GM12875 (cell line): ENCODE data around the gene PDZD2.
"Not testable (repeated sequence)": the region's sequence is repeated elsewhere in the genome, so short reads cannot be mapped to it uniquely, and the experiment has no call there.

Experiments used
- H3K4me3 ChIP-seq: one replicate; pipeline ENCODE4 v1.5.1; 2011; ENCODE audit warnings: low read depth, low read length, control low read depth
- TF ChIP-seq, protein P1 (sequence below): IDR thresholded peaks from 2 replicates; pipeline ENCODE4 v1.5.1; 2011; ENCODE audit warnings: low read depth, mild to moderate bottlenecking, control low read depth, inconsistent platforms, low read length, moderate library complexity, borderline replicate concordance; ENCODE audit not compliant: insufficient read depth

Gene PDZD2

DNA sequence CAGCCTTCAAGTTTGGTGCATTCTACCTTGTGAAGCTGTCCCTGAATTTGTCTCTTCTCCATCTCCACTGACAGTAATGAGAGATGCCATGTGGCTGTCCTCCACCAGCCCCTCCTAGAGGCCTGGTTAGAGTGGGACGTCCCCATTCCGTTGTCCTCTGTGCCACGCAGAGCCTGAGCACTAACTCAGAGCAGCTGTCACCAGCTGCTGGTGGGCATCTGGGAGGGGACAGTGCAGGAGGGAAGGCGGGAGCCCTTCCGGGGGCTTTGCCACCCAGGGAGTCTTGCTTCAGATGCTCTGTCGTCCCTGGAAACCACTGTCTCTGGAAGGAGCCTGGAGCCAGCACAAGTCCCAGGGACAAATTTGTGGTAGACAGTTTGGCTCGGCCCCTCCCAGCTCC lies 78.6 kb downstream of the PDZD2 start:
- TF ChIP-seq, protein P1, sequence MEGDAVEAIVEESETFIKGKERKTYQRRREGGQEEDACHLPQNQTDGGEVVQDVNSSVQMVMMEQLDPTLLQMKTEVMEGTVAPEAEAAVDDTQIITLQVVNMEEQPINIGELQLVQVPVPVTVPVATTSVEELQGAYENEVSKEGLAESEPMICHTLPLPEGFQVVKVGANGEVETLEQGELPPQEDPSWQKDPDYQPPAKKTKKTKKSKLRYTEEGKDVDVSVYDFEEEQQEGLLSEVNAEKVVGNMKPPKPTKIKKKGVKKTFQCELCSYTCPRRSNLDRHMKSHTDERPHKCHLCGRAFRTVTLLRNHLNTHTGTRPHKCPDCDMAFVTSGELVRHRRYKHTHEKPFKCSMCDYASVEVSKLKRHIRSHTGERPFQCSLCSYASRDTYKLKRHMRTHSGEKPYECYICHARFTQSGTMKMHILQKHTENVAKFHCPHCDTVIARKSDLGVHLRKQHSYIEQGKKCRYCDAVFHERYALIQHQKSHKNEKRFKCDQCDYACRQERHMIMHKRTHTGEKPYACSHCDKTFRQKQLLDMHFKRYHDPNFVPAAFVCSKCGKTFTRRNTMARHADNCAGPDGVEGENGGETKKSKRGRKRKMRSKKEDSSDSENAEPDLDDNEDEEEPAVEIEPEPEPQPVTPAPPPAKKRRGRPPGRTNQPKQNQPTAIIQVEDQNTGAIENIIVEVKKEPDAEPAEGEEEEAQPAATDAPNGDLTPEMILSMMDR, result no peak
- no peak overlapping the region for H3K4me3 ChIP-seq

DNA sequence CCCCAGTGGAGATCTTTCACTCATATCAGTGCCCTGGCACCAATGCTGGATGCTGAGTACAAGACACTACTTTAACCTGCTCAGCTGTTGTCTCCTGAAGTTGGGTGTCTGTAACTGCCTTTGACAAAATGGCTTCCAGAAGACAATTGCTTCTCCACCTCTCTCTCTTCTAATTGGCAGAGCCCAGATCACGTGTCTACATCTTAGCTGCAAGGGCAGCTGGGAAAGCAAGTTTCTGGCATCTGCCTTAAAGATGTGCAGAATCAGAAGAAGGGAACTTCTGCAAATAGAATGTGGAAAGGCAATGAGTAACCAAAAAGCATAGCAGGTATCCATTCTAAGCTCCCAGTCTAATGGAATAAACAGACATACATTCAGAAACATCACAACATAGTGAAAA lies 81.1 kb downstream of the PDZD2 start:
- TF ChIP-seq, protein P1, result no peak

GRCh38 chr5:31720811-31721345 lies 81.9 kb downstream of the PDZD2 start:
- TF ChIP-seq, protein P1, result no peak
- no peak overlapping the region for H3K4me3 ChIP-seq

More for the DNA sequence above, 81.1 kb downstream of the PDZD2 start:
- H3K4me3 ChIP-seq, result no peak overlapping the region

DNA sequence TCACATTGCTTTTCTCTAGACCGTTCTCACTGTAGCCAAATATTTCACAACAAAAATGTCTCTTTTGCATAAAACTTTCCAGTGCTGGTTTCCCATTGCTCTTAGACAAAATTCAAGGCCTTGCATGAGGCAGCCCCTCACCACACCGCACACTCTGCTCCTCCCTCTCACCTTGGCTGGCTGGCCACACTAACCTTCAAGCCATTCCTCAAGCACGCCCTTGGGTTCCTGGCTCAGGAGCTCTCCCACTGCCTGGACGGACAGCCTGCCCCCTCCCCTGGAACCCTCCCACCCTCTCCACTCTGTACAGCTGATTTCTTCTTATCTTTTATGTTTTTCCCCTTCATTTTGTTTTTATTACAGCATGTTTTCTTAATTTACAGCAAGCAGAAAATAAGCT lies 83.2 kb downstream of the PDZD2 start:
- TF ChIP-seq, protein P1, result no peak
- H3K4me3 ChIP-seq, result no peak overlapping the region

DNA sequence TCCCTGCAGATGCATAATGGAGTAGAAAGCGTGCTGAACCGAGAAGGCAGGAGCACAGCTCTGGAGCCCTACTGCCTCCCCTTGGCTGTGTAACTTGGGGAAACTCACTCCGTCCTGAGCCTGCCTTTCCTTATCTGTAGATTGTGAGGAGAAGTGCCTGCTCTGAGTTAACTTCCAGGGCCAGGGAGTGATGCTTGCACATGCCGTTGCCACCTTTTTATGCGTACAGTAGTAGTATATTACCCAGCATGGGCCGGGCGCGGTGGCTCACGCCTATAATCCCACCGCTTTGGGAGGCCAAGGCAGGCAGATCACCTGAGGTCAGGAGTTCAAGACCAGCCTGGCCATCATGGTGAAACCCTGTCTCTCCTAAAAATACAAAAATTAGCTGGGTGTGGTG lies 87.1 kb downstream of the PDZD2 start:
- TF ChIP-seq, protein P1, result no peak
- H3K4me3 ChIP-seq, result no peak overlapping the region

- H3K4me3 ChIP-seq, result no peak overlapping the region
- TF ChIP-seq, protein P1, result no peak
Observed at GRCh38 chr5:31726952-31727351, 88.0 kb downstream of the PDZD2 start.

DNA sequence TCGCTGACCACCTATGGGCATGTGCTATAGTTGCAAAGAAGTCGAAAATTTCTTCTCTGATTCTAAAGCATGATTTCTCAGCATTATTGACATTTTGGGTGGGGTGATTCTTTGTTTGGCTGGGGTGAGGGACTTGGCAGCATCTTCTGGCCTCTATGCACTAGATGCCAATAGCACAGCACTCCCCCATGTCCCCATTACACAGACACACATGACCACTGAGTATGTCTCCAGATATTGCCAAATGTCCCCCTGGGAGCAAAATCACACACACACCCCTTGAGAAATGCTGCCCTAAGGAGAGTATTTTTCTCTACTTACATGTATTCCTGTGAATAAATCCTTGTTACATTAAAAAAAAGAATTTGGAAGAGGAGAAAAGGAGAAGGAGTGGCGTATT lies 89.1 kb downstream of the PDZD2 start:
- TF ChIP-seq, protein P1, result no peak
- no peak overlapping the region for H3K4me3 ChIP-seq

- not testable (repeated sequence) for H3K4me3 ChIP-seq
Observed at GRCh38 chr5:31728806-31729205, 89.9 kb downstream of the PDZD2 start.
